Small intestine (tissue), 7 donors: ENCODE measurements around the gene ELP1. TPM values are rescaled to one million over a fixed set of nuclear protein-coding genes. Genes with fewer than 3 reads are reported as not detected.
A peak's percentile ranks its signal among the peaks of the same experiment; 100 is the strongest.

Experiments
- DNase-seq, 2 donors: peaks; one replicate each; pipeline versions ENCODE4 v3.0.0 to v3.0.0-alpha.2; 2013
- FAIRE-seq: peaks from 2 replicates; lab custom pipeline; 2012; peaks lifted over from hg19 to GRCh38; lab: Jason Lieb, UNC
- H3K27ac ChIP-seq, 3 donors: one replicate each; pipeline ENCODE4 v1.5.1; 2013; ENCODE audit warnings: low read length in 2 of 3, mild to moderate bottlenecking in 2 of 3, control low read depth in 1 of 3, inconsistent platforms in 1 of 3, low read depth in 1 of 3, moderate library complexity in 1 of 3
- H3K27me3 ChIP-seq, 3 donors: one replicate each; pipeline ENCODE4 v1.6.1; 2013; ENCODE audit warnings: low read length in 3 of 3, inconsistent platforms in 1 of 3; ENCODE audit not compliant: control insufficient read depth in 3 of 3, insufficient read depth in 3 of 3
- H3K36me3 ChIP-seq, 3 donors: one replicate each; pipeline ENCODE4 v1.6.1; 2013; ENCODE audit warnings: low read length in 3 of 3, inconsistent platforms in 1 of 3, low read depth in 1 of 3, mild to moderate bottlenecking in 1 of 3, moderate library complexity in 1 of 3; ENCODE audit not compliant: control insufficient read depth in 3 of 3, insufficient read depth in 2 of 3
- H3K4me1 ChIP-seq, 3 donors: one replicate each; pipeline ENCODE4 v1.6.1; 2013; ENCODE audit warnings: low read length in 2 of 3, inconsistent platforms in 1 of 3, low read depth in 1 of 3, mild to moderate bottlenecking in 1 of 3, moderate library complexity in 1 of 3; ENCODE audit not compliant: control insufficient read depth in 3 of 3, insufficient read depth in 2 of 3
- H3K4me3 ChIP-seq, 3 donors: one replicate each; pipeline ENCODE4 v1.5.1; 2013; ENCODE audit warnings: low read length in 3 of 3, control low read depth in 1 of 3, inconsistent platforms in 1 of 3, low read depth in 1 of 3, mild to moderate bottlenecking in 1 of 3, moderate library complexity in 1 of 3
- H3K9me3 ChIP-seq, 2 donors: one replicate each; pipeline ENCODE4 v1.6.1; 2013; ENCODE audit warnings: low read depth in 1 of 2, low read length in 1 of 2; ENCODE audit not compliant: control insufficient read depth in 2 of 2, insufficient read depth in 1 of 2
- WGBS, 3 donors: extraction: QIAGEN DNeasy Blood & Tissue Kit; methylation state at CpG; one replicate each; pipeline ENCODE4 v1.1.7; 2013; 5-methylcytosine and 5-hydroxymethylcytosine counted together
- polyA plus RNA-seq, 4 donors: library from polyadenylated mRNA; stranded (reverse) in 3 of 4; unstranded in 1 of 4; fragments of 200-250 nt in 3 of 4; fragments of 120-200 nt in 1 of 4; gene quantifications; one replicate each; pipeline versions ENCODE4 v1.2.1 to v1.2.3, GENCODE V29; 2013
- donor health status: healthy with polysubstance abuse.
- donor health status: control.
- donor health status: control.
- donor health status: Bipolar disorder and iron deficiency.
- donor health status: healthy.

ELP1 gene
- polyA plus RNA-seq, 4 donors: 3.8 to 24.6 (median 11.4) TPM

DNA sequence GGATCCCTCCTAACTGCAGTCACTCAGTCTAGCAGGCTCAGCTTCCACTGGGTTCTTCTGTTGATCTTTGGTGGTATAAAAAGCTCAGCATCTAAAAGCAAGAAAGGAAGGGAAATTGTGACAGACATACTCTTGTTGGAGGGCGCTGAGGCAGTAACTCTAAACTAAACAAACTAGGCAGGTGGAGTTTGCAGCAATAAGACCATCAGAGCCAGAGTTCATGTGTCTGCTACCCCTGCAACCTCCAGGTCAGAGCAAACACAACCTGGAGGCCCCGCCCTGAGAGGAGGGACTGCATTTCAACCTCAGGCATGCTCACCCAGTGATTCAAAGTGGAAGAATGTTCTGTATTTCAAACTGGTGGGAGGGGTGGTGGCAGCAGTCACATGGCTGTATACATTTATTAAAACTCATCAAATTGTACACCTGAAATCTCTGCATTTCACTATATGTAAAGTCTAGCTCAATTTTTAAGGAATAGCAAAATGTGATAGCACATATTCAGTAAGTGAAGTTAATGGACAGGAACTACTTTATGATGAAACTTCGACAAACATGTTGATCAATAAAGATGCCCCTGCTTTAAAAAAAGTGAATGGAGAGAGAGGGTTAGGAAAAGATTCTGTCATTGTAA is 64.7 kb downstream of the ELP1 start:
- H3K9me3 ChIP-seq: peaks cover 0 to 7% of the 10 kb centered on the region in 2 donors
- no peak overlapping the region for H3K4me3 ChIP-seq
- peak in 1 of 2 donors; percentile 36 for DNase-seq
- H3K36me3 ChIP-seq: peaks cover 0 to 14% (median 7%) of the 10 kb centered on the region in 3 donors
- H3K27ac ChIP-seq: peak overlapping the region in 1 of 3 donors; percentile 49
- no peaks in the 10 kb centered on the region for H3K4me1 ChIP-seq
- FAIRE-seq: no peak
- WGBS, 3 donors: 64 to 90% (median 85%) methylated on average over 3 of the region's 3 CpGs
- H3K27me3 ChIP-seq: no peaks in the 10 kb centered on the region

DNA sequence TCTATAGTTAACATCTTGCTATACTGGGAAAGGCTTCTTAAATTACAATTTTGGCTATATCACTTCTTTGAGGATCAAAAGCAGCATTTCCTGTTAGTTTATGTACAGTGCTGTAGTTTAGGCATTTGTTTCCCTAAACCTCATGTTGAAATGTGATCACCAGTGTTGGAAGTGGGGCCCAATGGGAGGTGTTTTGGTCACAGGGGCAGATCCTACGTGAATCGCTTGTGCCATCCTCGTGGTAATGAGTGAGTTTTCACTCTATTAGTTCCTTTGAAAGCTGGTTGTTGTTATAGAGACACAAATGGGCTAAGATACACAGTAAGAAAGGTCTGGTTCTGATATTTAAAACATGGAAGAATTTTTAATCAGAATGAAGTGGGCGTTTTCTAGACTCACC is 66.1 kb downstream of the ELP1 start:
- H3K27ac ChIP-seq: no peak overlapping the region
- WGBS, 3 donors: 81 to 93% (median 92%) methylated on average over 4 of the region's 4 CpGs
- no peaks in the 10 kb centered on the region for H3K27me3 ChIP-seq
- H3K4me1 ChIP-seq: no peaks in the 10 kb centered on the region
- FAIRE-seq (no peak), DNase-seq (no peak)
- peaks cover 0 to 11% (median 4%) of the 10 kb centered on the region in 3 donors for H3K36me3 ChIP-seq
- no peak overlapping the region for H3K4me3 ChIP-seq
- peaks cover 0 to 7% of the 10 kb centered on the region in 2 donors for H3K9me3 ChIP-seq

DNA sequence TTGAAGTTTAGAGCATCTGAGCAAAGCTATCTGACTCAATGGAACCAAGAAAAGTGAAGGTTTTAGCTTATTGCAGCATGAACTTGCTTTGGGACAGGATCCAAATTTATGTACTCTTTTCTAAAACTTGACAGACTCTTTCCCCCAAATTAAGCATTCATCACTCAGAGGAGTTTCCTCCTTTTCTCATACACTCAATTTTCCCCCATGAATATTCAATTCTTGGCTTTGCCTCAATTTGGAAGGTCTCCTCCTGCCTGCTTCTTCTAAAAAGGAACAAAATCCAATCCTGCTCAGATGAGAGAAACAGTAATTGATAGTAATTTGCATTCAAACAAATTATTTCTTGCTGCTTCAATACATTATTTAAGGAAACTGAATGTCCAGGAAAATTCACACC is 66.8 kb downstream of the ELP1 start:
- DNase-seq (no peak), FAIRE-seq (no peak)
- Histone ChIP-seq H3K36me3 (peaks cover 0 to 11% (median 4%) of the 10 kb centered on the region in 3 donors), H3K27ac (no peak overlapping the region), H3K4me3 (no peak overlapping the region), H3K4me1 (no peaks in the 10 kb centered on the region), H3K9me3 (peaks cover 0 to 7% of the 10 kb centered on the region in 2 donors), H3K27me3 (no peaks in the 10 kb centered on the region)

DNA sequence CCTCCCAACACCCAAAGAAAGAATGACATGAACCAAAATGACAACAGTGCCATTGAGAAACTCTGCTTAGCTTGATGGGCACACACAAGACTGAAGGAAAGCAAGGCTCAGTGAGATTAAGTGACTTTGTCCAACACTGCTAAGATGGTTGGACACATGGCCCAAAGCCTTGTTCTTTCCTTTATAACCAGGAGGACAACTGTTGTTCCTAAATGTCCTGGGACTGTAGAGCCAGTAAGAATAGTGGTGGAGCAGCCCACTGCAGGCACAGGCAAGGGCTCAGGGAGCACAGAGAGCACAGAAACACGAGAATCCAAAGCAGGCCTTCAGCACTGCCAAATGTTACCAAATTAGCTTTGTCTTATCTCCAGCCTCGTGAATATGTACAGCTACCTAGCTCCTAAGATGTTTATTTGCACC is 67.9 kb downstream of the ELP1 start:
- Histone ChIP-seq H3K27me3 (no peaks in the 10 kb centered on the region), H3K27ac (no peak overlapping the region), H3K9me3 (peaks cover 0 to 3% of the 10 kb centered on the region in 2 donors), H3K4me1 (no peaks in the 10 kb centered on the region), H3K36me3 (peaks cover 0 to 8% (median 4%) of the 10 kb centered on the region in 3 donors), H3K4me3 (no peak overlapping the region)
- no peak for DNase-seq
- WGBS, 3 donors: 50 to 89% (median 87%) methylated on average over 2 of the region's 2 CpGs
- FAIRE-seq: no peak

DNA sequence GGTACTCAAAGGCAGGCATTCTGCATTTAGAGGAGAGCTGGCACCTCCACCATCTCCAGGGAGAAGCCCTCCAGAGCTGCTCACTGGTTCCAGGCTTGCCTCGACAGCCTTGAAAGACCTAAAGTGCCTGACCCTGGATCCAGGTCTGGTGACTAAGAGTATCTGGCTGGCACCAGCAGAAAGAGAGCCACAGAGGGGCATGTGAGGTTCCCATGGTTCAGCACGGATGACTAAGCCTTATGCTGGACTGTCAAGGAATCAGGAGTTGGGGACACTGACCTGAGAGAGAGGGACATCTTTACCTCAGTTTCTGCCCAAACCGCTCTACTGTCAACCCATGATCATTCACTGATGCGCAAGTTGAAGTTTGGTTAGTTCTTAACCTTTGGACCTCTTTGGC is 68.9 kb downstream of the ELP1 start:
- H3K27ac ChIP-seq: no peak overlapping the region
- no peaks in the 10 kb centered on the region for H3K27me3 ChIP-seq
- FAIRE-seq: no peak
- H3K4me1 ChIP-seq: no peaks in the 10 kb centered on the region
- H3K4me3 ChIP-seq: no peak overlapping the region
- peaks cover 0 to 3% of the 10 kb centered on the region in 2 donors for H3K9me3 ChIP-seq
- DNase-seq: no peak
- WGBS, 3 donors: 85 to 91% (median 86%) methylated on average over 4 of the region's 4 CpGs
- peaks cover 0 to 7% (median 4%) of the 10 kb centered on the region in 3 donors for H3K36me3 ChIP-seq

DNA sequence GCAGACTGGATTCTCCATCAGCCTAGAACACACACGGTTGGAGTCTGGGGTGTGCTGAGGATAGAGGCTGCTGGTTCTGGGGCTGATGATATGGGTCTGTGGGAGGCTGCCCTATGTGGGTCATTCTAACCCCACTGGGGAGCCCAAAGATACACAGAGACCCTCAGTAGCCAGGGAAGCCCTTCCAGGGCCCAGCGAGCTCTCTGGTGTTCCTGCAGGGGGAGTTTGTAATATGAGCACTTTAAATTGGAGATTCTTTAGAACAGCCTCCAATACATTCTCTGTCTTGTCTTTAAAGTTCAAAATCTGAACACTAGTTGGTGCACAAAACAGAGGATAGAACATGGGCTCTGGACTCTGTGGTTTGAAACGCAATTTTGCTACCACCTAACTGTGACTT is 69.5 kb downstream of the ELP1 start:
- DNase-seq (no peak), FAIRE-seq (no peak)

DNA sequence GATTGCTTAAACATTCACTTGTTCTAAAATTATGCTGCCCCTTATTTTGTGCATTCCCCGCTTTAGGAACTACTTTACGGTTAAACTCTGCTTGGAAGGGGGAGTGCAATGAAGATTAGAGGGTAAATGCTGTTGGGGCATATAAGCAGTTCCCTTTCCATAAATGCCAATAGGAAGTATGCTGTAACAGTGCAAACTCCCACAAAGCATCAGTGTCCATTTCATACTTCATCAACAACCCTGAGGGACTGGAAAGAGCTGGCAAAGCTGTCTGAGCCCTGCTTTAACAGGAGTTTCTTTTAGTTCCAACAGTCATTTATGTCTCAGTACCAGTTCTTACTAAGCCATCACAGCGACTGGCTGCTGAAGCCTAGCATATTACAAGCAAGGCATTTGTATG is 70.0 kb downstream of the ELP1 start:
- no peaks in the 10 kb centered on the region for H3K4me1 ChIP-seq
- H3K27me3 ChIP-seq: no peaks in the 10 kb centered on the region
- H3K27ac ChIP-seq: no peak overlapping the region
- H3K36me3 ChIP-seq: peaks cover 0 to 2% (median 2%) of the 10 kb centered on the region in 3 donors
- peaks cover 0 to 3% of the 10 kb centered on the region in 2 donors for H3K9me3 ChIP-seq
- no peak overlapping the region for H3K4me3 ChIP-seq
- 91 to 99% (median 95%) methylated on average over 3 of the region's 3 CpGs for WGBS, 3 donors
- FAIRE-seq (no peak), DNase-seq (no peak)

More for the DNA sequence above, 69.5 kb downstream of the ELP1 start:
- peaks cover 0 to 4% (median 4%) of the 10 kb centered on the region in 3 donors for H3K36me3 ChIP-seq
- peaks cover 0 to 3% of the 10 kb centered on the region in 2 donors for H3K9me3 ChIP-seq
- WGBS, 3 donors: 85 to 91% (median 85%) methylated on average over 3 of the region's 3 CpGs
- no peaks in the 10 kb centered on the region for H3K27me3 ChIP-seq
- no peak overlapping the region for H3K27ac ChIP-seq
- no peak overlapping the region for H3K4me3 ChIP-seq
- H3K4me1 ChIP-seq: no peaks in the 10 kb centered on the region

DNA sequence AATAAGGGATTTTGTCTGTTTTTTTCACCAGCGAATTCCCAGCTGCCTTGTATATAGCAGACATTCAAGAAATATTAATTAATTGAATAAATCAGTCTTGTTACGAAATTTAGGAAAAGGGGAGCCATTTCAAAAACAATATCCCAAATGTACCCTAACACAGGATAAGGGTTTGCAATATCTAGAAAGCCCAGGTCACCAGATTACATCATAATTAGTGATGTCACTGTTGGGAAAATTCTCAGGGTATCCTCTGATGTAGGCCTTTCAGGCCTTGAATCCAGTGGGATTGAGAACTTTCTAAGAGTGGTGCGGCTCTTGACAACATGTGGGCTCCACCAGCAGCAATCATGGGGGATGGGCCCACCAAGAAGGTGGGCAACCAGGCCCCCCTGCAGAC is 71.9 kb downstream of the ELP1 start, which contains the start of gene ACTL7A:
ACTL7A (plus strand) TSS at position 270 of the 400 bp plus-strand sequence; CDS start at position 327, 57 bp downstream.
- Histone ChIP-seq H3K36me3 (no peaks in the 10 kb centered on the region), H3K27me3 (no peaks in the 10 kb centered on the region), H3K9me3 (no peaks in the 10 kb centered on the region), H3K27ac (no peak within 1 kb of the TSS), H3K4me1 (no peaks in the 10 kb centered on the region), H3K4me3 (no peak within 1 kb of the TSS)
- no peak for FAIRE-seq
- no peak for DNase-seq
- 92 to 96% (median 96%) methylated on average over 3 of the region's 3 CpGs for WGBS, 3 donors
